Bronchial epithelial cell (primary cell): ENCODE results near the gene ATG4B. TPM values are rescaled to one million over a fixed set of nuclear protein-coding genes. Genes with fewer than 3 reads are reported as not detected.

Experiments
- DNase-seq: peaks from one replicate; pipeline ENCODE4 v3.0.0-alpha.2; 2010; ENCODE audit warnings: low read depth
- FAIRE-seq: peaks from 2 replicates; lab custom pipeline; 2011; peaks lifted over from hg19 to GRCh38; lab: Jason Lieb, UNC
- H3K27me3 ChIP-seq: 2 replicates; pipeline ENCODE4 v1.5.1; 2011; ENCODE audit warnings: low read length; ENCODE audit not compliant: control insufficient read depth, insufficient read depth
- H3K36me3 ChIP-seq: 2 replicates; pipeline ENCODE4 v1.5.1; 2011; ENCODE audit warnings: low read length; ENCODE audit not compliant: control insufficient read depth, insufficient read depth
- H3K4me3 ChIP-seq: 2 replicates; pipeline ENCODE4 v1.5.1; 2011; ENCODE audit warnings: mild to moderate bottlenecking, low read depth, low read length, control low read depth
- total RNA-seq: library from RNA; depleted of rRNA; stranded (reverse); fragments of >200 nt; gene quantifications from 2 replicates; pipeline ENCODE4 v1.2.1, GENCODE V29; 2014
- TF ChIP-seq, protein P1 (sequence below): IDR thresholded peaks from 2 replicates; pipeline ENCODE4 v1.5.1; 2011; ENCODE audit warnings: mild to moderate bottlenecking, moderate library complexity, low read length, control low read depth, inconsistent platforms; ENCODE audit not compliant: insufficient read depth, severe bottlenecking

The ATG4B gene
- total RNA-seq, 1 donor from 2014 or later = 51.3 TPM

DNA sequence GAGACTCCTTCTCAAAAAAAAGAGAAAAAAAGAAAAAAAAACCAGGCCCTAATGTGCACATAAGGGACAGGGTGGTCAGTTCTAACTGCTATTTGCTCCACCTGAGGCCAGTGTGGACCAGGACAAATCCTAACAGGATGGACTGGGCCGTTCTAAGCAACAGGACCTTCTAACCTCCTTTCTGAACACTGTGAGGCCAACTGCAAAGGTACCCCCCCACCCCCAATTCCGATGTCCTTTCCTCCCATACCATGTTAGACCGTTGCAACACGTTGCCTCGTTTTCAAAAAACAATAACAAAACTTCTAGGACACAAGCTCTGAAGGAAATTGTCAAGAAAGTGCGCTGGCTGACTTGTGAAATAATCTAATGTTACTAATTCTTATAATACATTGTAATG, 1.7 kb upstream of the ATG4B start:
- FAIRE-seq (no peak), DNase-seq (no peak)
- Histone ChIP-seq H3K4me3 (peak overlapping the region; percentile 90), H3K36me3 (peaks cover 17% of the 10 kb centered on the region), H3K27me3 (no peaks in the 10 kb centered on the region)
- TF ChIP-seq, protein P1, sequence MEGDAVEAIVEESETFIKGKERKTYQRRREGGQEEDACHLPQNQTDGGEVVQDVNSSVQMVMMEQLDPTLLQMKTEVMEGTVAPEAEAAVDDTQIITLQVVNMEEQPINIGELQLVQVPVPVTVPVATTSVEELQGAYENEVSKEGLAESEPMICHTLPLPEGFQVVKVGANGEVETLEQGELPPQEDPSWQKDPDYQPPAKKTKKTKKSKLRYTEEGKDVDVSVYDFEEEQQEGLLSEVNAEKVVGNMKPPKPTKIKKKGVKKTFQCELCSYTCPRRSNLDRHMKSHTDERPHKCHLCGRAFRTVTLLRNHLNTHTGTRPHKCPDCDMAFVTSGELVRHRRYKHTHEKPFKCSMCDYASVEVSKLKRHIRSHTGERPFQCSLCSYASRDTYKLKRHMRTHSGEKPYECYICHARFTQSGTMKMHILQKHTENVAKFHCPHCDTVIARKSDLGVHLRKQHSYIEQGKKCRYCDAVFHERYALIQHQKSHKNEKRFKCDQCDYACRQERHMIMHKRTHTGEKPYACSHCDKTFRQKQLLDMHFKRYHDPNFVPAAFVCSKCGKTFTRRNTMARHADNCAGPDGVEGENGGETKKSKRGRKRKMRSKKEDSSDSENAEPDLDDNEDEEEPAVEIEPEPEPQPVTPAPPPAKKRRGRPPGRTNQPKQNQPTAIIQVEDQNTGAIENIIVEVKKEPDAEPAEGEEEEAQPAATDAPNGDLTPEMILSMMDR = no peak

DNA sequence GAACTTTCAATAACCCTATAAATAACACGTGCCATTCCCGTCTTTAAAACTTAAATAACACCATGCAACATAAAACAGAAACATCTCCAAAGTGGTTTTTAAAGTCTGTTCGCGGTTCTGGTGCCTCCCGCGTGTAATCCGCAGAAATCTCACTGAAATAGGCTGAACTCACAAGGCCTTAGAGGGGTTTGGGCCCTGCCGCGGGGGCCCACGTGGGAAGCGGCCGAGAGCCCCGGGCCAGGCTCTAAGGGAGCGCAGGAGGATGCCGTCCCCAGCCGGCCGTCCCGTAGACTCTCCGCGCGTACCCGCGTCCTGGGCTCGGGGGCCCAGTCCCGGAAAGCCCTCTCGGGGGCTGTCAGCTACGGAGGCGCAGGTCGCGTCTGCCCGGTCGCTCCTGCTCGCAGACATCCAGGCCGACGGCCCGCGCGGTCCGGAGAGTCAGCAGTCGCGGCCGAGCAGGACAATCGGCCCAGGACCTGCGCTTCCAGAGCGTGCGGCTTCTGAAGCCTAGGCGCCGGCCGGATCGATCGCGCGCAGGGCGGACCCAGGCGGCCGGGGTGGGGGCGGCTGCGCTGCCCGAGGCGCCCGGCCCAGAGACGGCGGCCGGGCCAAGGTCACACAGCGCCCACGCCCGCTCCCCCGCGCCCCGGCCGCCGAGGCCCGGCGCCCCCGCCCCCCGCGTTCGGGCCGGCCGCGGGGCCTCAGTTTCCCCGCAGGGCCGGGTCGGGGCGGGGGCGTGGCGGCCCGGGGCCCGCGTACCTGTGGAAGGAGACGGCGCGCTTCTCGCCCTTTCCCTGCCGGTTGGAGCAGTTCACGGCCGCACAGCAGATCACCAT, 1.1 kb upstream of the ATG4B start:
- FAIRE-seq (no peak), DNase-seq (no peak)
- TF ChIP-seq, protein P1 = no peak
- peak overlapping the region; percentile 90 for H3K4me3 ChIP-seq
- peaks cover 17% of the 10 kb centered on the region for H3K36me3 ChIP-seq
- no peaks in the 10 kb centered on the region for H3K27me3 ChIP-seq

DNA sequence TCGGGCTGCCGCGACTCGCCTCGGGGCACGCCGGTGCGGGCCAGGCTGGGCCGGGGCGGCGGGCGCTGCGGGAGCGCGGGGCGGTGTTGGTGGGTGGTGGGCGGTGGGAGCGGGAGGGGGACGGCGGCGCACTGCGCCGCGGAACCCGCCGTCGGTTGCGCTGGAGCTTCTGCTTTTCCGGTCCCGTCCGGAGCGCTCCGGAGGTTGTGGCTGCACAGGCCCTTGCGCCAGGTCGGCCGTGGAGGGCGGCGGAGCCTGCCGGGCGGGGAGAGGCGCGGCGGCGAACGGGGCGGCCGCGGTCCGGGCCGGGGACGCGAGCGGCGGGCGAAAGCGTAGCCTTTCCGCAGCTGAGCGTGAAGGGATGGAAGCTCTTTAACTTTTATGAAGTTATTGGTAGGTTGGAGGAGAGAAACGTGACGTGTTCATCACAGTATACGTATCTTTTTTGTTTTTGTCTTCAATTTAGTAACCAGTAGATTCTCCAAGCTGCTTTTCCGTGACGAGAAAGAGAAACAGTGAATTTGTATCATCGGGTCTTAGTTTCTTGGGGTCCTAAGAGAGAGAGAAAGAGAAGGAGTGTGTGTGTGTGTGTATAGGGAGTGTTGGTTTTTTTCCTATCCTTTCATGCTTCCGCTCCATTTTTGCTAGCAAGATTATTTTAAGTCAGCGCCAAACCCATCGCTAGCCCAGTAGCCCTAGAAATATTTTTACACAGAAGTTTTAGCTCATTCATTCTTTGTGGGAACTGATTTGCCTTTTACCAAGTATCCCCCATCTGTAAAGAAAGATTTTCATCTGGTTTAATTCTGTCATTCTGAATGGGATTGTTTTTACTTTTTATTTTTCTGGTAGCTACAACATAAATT, 535 bp downstream of the ATG4B start:
- no peak for FAIRE-seq
- DNase-seq = no peak
- Histone ChIP-seq H3K27me3 (no peaks in the 10 kb centered on the region), H3K36me3 (peaks cover 9% of the 10 kb centered on the region), H3K4me3 (peak overlapping the region; percentile 90)
- TF ChIP-seq, protein P1 = no peak

DNA sequence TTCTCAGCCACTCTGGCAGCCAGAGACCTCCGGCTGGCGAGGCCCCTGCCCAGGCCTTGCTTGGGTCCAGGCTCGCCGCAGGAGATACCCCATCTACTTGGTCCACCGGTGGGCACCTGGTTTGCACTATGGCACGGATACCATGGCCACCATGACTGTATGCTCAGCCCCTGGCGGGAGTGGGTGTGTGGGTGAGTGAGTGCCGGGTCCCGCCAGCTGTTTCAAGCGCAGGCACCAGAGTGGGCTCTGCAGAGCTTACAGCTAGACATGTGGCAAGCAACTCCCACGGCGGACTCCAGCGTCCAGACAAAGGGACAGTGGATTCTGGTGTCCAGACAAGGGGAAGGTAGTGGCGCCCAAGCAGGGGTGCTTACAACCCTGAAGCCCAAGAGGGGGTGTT, 1.4 kb downstream of the ATG4B start:
- Histone ChIP-seq H3K4me3 (no peak overlapping the region), H3K36me3 (peaks cover 4% of the 10 kb centered on the region), H3K27me3 (no peaks in the 10 kb centered on the region)
- TF ChIP-seq, protein P1 = no peak
- DNase-seq = no peak
- no peak for FAIRE-seq

DNA sequence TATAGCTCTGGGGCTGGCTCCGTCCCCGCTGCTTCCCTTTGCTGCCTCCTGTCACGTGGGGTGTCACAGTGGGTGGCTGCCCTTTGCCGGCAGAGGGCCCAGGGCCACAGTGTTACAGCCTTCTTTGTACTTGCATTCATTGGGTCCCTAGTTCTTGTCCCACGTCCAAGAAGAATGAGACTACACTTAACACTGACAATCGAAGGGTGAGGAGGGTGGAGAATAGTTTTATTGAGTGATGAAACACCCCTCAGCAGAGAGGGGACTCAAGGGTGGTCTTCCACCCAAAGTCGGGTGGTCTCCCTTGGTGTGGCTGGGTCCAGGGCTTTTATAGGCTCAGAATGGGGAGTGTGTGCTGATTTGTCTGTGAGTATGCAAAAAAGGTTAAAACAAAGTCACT, 1.9 kb downstream of the ATG4B start:
- TF ChIP-seq, protein P1 = no peak
- DNase-seq (no peak), FAIRE-seq (no peak)
- H3K4me3 ChIP-seq = no peak overlapping the region
- no peaks in the 10 kb centered on the region for H3K27me3 ChIP-seq
- peaks cover 4% of the 10 kb centered on the region for H3K36me3 ChIP-seq
